K562 (cell line): ENCODE measurements around the gene UIMC1. TPM values are rescaled to one million over a fixed set of nuclear protein-coding genes. Genes with fewer than 3 reads are reported as not detected.

Source experiments
- BMI1 ChIP-seq: fragments of 150-350 bp; IDR thresholded peaks from 2 replicates; pipeline ENCODE4 v1.6.1; 2014; ENCODE audit warnings: low read length
- CEBPG ChIP-seq, 3 experiments: fragments of 200-800 bp in 1 of 3; sonication (Bioruptor generic) in 1 of 3; sonication (generic) in 1 of 3; formaldehyde crosslinking in 1 of 3; IDR thresholded peaks in 2 of 3; conservative IDR thresholded peaks in 1 of 3; 2 replicates each; pipeline versions ENCODE4 v1.6.1 to v1.8.0; 2016 to 2022; ENCODE audit warnings: missing compliant biosample characterization in 2 of 3, missing genetic modification characterization in 2 of 3, mild to moderate bottlenecking in 1 of 3, missing genetic modification reagents in 1 of 3
- CHD2 ChIP-seq: IDR thresholded peaks from 2 replicates; pipeline ENCODE4 v1.6.1; 2011; ENCODE audit warnings: low read depth, low read length
- CREM ChIP-seq: IDR thresholded peaks from 2 replicates; pipeline ENCODE4 v1.6.1; 2014; ENCODE audit warnings: antibody characterized with exemption, low read depth
- DDX20 ChIP-seq: fragments of 450-650 bp; IDR thresholded peaks from 2 replicates; pipeline ENCODE4 v1.6.1; 2016; ENCODE audit warnings: missing genetic modification characterization, low read depth, mild to moderate bottlenecking, missing compliant biosample characterization, moderate library complexity
- ETV5 ChIP-seq: sonication (generic); formaldehyde crosslinking; IDR thresholded peaks from 2 replicates; pipeline ENCODE4 v1.4.0; 2020; ENCODE audit warnings: low read depth, mild to moderate bottlenecking, missing genetic modification reagents
- FIP1L1 ChIP-seq: fragments of 200-400 bp; formaldehyde crosslinking; IDR thresholded peaks from 2 replicates; pipeline ENCODE4 v1.6.1; 2018; ENCODE audit warnings: mild to moderate bottlenecking, low read depth, low read length; ENCODE audit not compliant: poor library complexity, severe bottlenecking
- GATAD2A ChIP-seq: fragments of 450-650 bp; IDR thresholded peaks from 2 replicates; pipeline ENCODE4 v1.6.1; 2017
- HDAC8 ChIP-seq: fragments of 450-650 bp; IDR thresholded peaks from 2 replicates; pipeline ENCODE4 v1.6.1; 2016; ENCODE audit warnings: mild to moderate bottlenecking, missing genetic modification characterization, moderate library complexity, missing compliant biosample characterization
- MAFK ChIP-seq: IDR thresholded peaks from 2 replicates; pipeline ENCODE4 v1.6.1; 2011; ENCODE audit warnings: low read length, improper control_type of control experiment
- MYC ChIP-seq, 2 experiments: fragments of 250-450 bp in 1 of 2; sonication (Bioruptor Pico) in 1 of 2; IDR thresholded peaks; 2 replicates each; pipeline versions ENCODE4 v1.5.1 to v1.6.1; 2012 to 2021; ENCODE audit warnings: low read depth in 2 of 2, borderline replicate concordance in 1 of 2, improper control_type of control experiment in 1 of 2, low read length in 1 of 2, mild to moderate bottlenecking in 1 of 2, moderate library complexity in 1 of 2
- NBN ChIP-seq: fragments of 450-650 bp; IDR thresholded peaks from 2 replicates; pipeline ENCODE4 v1.6.1; 2016; ENCODE audit warnings: low read depth, mild to moderate bottlenecking
- NEUROD1 ChIP-seq: fragments of 150-350 bp; IDR thresholded peaks from 2 replicates; pipeline ENCODE4 v1.6.1; 2014; ENCODE audit warnings: borderline replicate concordance, low read length, low read depth; ENCODE audit not compliant: partially characterized antibody
- PHF20 ChIP-seq: fragments of 450-650 bp; IDR thresholded peaks from 2 replicates; pipeline ENCODE4 v1.6.1; 2018; ENCODE audit not compliant: partially characterized antibody
- PHF8 ChIP-seq: fragments of 200-600 bp; sonication (generic); IDR thresholded peaks from 2 replicates; pipeline ENCODE4 v1.6.1; 2012; ENCODE audit warnings: mixed run types, mild to moderate bottlenecking, inconsistent platforms, low read length, moderate library complexity, borderline replicate concordance
- PHTF2 ChIP-seq: fragments of 250-450 bp; sonication (Bioruptor Pico); IDR thresholded peaks from 2 replicates; pipeline ENCODE4 v1.5.0; 2021; ENCODE audit warnings: mild to moderate bottlenecking
- SMARCA5 ChIP-seq: fragments of 450-650 bp; IDR thresholded peaks from 2 replicates; pipeline ENCODE4 v1.6.1; 2016
- TBL1XR1 ChIP-seq, 2 experiments: IDR thresholded peaks; 2 replicates each; pipeline ENCODE4 v1.6.1; 2012; ENCODE audit warnings: improper control_type of control experiment in 2 of 2, low read length in 2 of 2, mild to moderate bottlenecking in 1 of 2
- THAP12 ChIP-seq: fragments of 250-450 bp; sonication (Bioruptor Pico); IDR thresholded peaks from 2 replicates; pipeline ENCODE4 v1.9.0; 2021; ENCODE audit warnings: mild to moderate bottlenecking, inconsistent platforms
- TOE1 ChIP-seq, 2 experiments: fragments of 450-650 bp in 1 of 2; sonication (generic) in 1 of 2; formaldehyde crosslinking in 1 of 2; IDR thresholded peaks; 2 replicates each; pipeline versions ENCODE4 v1.7.1 to v1.8.0; 2016 to 2022; ENCODE audit warnings: borderline replicate concordance in 2 of 2, mild to moderate bottlenecking in 2 of 2, antibody characterized with exemption in 1 of 2, inconsistent platforms in 1 of 2, low read depth in 1 of 2, missing genetic modification reagents in 1 of 2, moderate library complexity in 1 of 2
- TRIM28 ChIP-seq: fragments of 450-650 bp; IDR thresholded peaks from 2 replicates; pipeline ENCODE4 v1.6.1; 2017
- ZNF121 ChIP-seq: sonication (generic); formaldehyde crosslinking; conservative IDR thresholded peaks from 2 replicates; pipeline ENCODE4 v1.8.0; 2022; ENCODE audit warnings: missing genetic modification reagents
- ZNF133 ChIP-seq: fragments of 250-450 bp; sonication (Bioruptor Pico); IDR thresholded peaks from 2 replicates; pipeline ENCODE4 v1.4.0; 2020; ENCODE audit warnings: mild to moderate bottlenecking
- ZNF174 ChIP-seq: fragments of 250-450 bp; sonication (Bioruptor Pico); IDR thresholded peaks from 2 replicates; pipeline ENCODE4 v1.4.0; 2020; ENCODE audit warnings: mild to moderate bottlenecking
- ZNF212 ChIP-seq: fragments of 450-650 bp; formaldehyde crosslinking; IDR thresholded peaks from 2 replicates; pipeline ENCODE4 v1.4.0; 2020; ENCODE audit warnings: mild to moderate bottlenecking
- ZNF311 ChIP-seq: fragments of 250-450 bp; sonication (Bioruptor Pico); IDR thresholded peaks from 2 replicates; pipeline ENCODE4 v1.4.0; 2020; ENCODE audit warnings: mild to moderate bottlenecking, moderate library complexity
- polyA plus RNA-seq, 8 experiments: library from polyadenylated mRNA; depleted of rRNA in 4 of 8; stranded (reverse) in 5 of 8; unstranded in 3 of 8; fragments of >200 nt; fragmentation: Nextera tagmentation in 2 of 8; fragmentation: Illumina TruSeq in 1 of 8; extraction: Ambion mirVana in 2 of 8; extraction: Trizol in 1 of 8; gene quantifications; 2 replicates each; pipeline versions ENCODE4 v1.2.1 to v1.2.3, GENCODE V29; 2011 to 2014; ENCODE audit warnings: inconsistent platforms in 1 of 8, missing spikeins in 1 of 8
- total RNA-seq, 7 experiments: library from RNA; depleted of rRNA in 6 of 7; stranded (reverse); fragments of >200 nt in 6 of 7; fragmentation: Illumina TruSeq in 2 of 7; extraction: Trizol in 2 of 7; gene quantifications; 2 replicates each; pipeline versions ENCODE4 v1.2.1 to v1.2.3, GENCODE V29; 2011 to 2021; ENCODE audit warnings: low replicate concordance in 1 of 7

Gene UIMC1
- total and polyA plus RNA-seq, 9 of the 15 experiments (the other 6 are each of a cell fraction or from before 2014, with no cell fraction given) = 14.9 to 51.7 (median 36.8) TPM

GRCh38 chr5:177006265-177006972 lies at the start of gene UIMC1 (continued):
- TF ChIP-seq DDX20 (tag) = no peak
- TF ChIP-seq ZNF212 (CRISPR knock-in tag) = no peak
- TF ChIP-seq MAFK = 0 out of 2 replicates have a peak, but pooled peaks have one; percentile 3
- peak; percentile 92 for TF ChIP-seq PHF8
- no peak for TF ChIP-seq ZNF174 (CRISPR knock-in tag)
- TF ChIP-seq MYC (IDR thresholded peaks at IDR 0.05; ENCODE audit: low read depth, low read length) = peak; percentile 79
- peak; percentile 71; the same call in 1 of the 2 replicates for TF ChIP-seq MYC (CRISPR knock-in tag; IDR thresholded peaks at IDR 0.05; ENCODE audit: borderline replicate concordance, low read depth)
- TF ChIP-seq SMARCA5 = no peak
- TF ChIP-seq CHD2 = peak; percentile 57
- peak; percentile 29 for TF ChIP-seq FIP1L1
- no peak for TF ChIP-seq THAP12
- TF ChIP-seq CREM = no peak
- TF ChIP-seq TRIM28 = peak; percentile 52; the same call in 1 of the 2 replicates
- peak; percentile 36 for TF ChIP-seq NEUROD1
- TF ChIP-seq PHTF2 (CRISPR knock-in tag) = no peak
- no peak for TF ChIP-seq ZNF121
- peak in 1 of 2 experiments; percentile 59; a peak in 1 of 4 replicates for TF ChIP-seq TBL1XR1 (IDR thresholded peaks at IDR 0.05; ENCODE audit: low read length in 2 of 2)
- TF ChIP-seq BMI1 = 0 out of 2 replicates have a peak, but pooled peaks have one; percentile 15
- TF ChIP-seq ZNF133 (CRISPR knock-in tag) = no peak
- TF ChIP-seq GATAD2A = no peak
- peak; percentile 65 for TF ChIP-seq CEBPG (CRISPR knock-in tag; IDR thresholded peaks at IDR 0.05)
- TF ChIP-seq CEBPG (tag; conservative IDR thresholded peaks at IDR 0.05 in 1 of 2, IDR thresholded peaks at IDR 0.05 in 1 of 2) = no peak; a peak in 2 of 4 replicates
- peak; percentile 10 for TF ChIP-seq PHF20
- TF ChIP-seq TOE1 (IDR thresholded peaks at IDR 0.05; ENCODE audit: borderline replicate concordance) = peak; percentile 79; the same call in 1 of the 2 replicates
- TF ChIP-seq TOE1 (CRISPR knock-in tag; IDR thresholded peaks at IDR 0.05; ENCODE audit: borderline replicate concordance, low read depth) = 0 out of 2 replicates have a peak, but pooled peaks have one; percentile 5
- 0 out of 2 replicates have a peak, but pooled peaks have one; percentile 77 for TF ChIP-seq NBN
- TF ChIP-seq HDAC8 (tag) = no peak
- no peak for TF ChIP-seq ZNF311 (CRISPR knock-in tag)
- TF ChIP-seq ETV5 (CRISPR knock-in tag) = peak; percentile 79; the same call in 1 of the 2 replicates
